Endodermal cell (in vitro differentiated cells): ENCODE results near the gene RAB7A. TPM values are rescaled to one million over a fixed set of nuclear protein-coding genes. Genes with fewer than 3 reads are reported as not detected.

Source experiments
- DNase-seq: peaks from one replicate; pipeline ENCODE4 v3.0.0-alpha.2; 2017
- H3K27ac ChIP-seq: 2 replicates; pipeline ENCODE4 v1.5.1; 2013; ENCODE audit warnings: mild to moderate bottlenecking, low read depth, low read length, moderate library complexity
- H3K27me3 ChIP-seq: 2 replicates; pipeline ENCODE4 v1.6.1; 2013; ENCODE audit warnings: mild to moderate bottlenecking, low read length, moderate library complexity; ENCODE audit not compliant: insufficient read depth, control insufficient read depth, poor library complexity, severe bottlenecking
- H3K36me3 ChIP-seq: 2 replicates; pipeline ENCODE4 v1.7.0; 2013; ENCODE audit warnings: mild to moderate bottlenecking, low read length, moderate library complexity; ENCODE audit not compliant: control insufficient read depth, insufficient read depth
- H3K4me1 ChIP-seq: one replicate; pipeline ENCODE4 v1.7.0; 2013; ENCODE audit warnings: low read length; ENCODE audit not compliant: control insufficient read depth, insufficient read depth
- H3K4me3 ChIP-seq: 2 replicates; pipeline ENCODE4 v1.5.1; 2013; ENCODE audit warnings: mild to moderate bottlenecking, low read length, moderate library complexity
- H3K9ac ChIP-seq: 2 replicates; pipeline ENCODE4 v1.6.1; 2013; ENCODE audit warnings: mild to moderate bottlenecking, low read length, moderate library complexity; ENCODE audit not compliant: poor library complexity, severe bottlenecking; ENCODE audit errors: extremely low read depth
- H3K9me3 ChIP-seq: 2 replicates; pipeline ENCODE4 v1.6.1; 2013; ENCODE audit warnings: mild to moderate bottlenecking, low read length, moderate library complexity; ENCODE audit not compliant: control insufficient read depth
- H3K27ac Mint-ChIP-seq: 2 replicates; pipeline ENCODE4 v1.8.0; 2020; ENCODE audit warnings: mixed read lengths
- H3K27me3 Mint-ChIP-seq: 2 replicates; pipeline ENCODE4 v1.8.0; 2021; ENCODE audit warnings: mild to moderate bottlenecking, mixed read lengths; ENCODE audit not compliant: insufficient read depth
- H3K36me3 Mint-ChIP-seq: 2 replicates; pipeline ENCODE4 v1.8.0; 2020; ENCODE audit warnings: low read depth, mixed read lengths
- H3K4me1 Mint-ChIP-seq: 2 replicates; pipeline ENCODE4 v1.8.0; 2020; ENCODE audit warnings: mixed read lengths
- H3K4me3 Mint-ChIP-seq: 2 replicates; pipeline ENCODE4 v1.8.0; 2020; ENCODE audit warnings: mild to moderate bottlenecking, moderate library complexity, mixed read lengths
- H3K9me3 Mint-ChIP-seq: 2 replicates; pipeline ENCODE4 v1.8.0; 2020; ENCODE audit warnings: mild to moderate bottlenecking, mixed read lengths
- CTCF ChIP-seq: fragments of 200-600 bp; sonication (generic); conservative IDR thresholded peaks from 2 replicates; pipeline ENCODE4 v1.5.0; 2021; ENCODE audit warnings: antibody characterized with exemption, mild to moderate bottlenecking
- WGBS, 2 experiments: methylation state at CpG; one replicate each; pipeline versions ENCODE4 v1.1.5 to v1.1.7; 2013; ENCODE audit warnings: missing lambda C conversion rate in 2 of 2, mixed read lengths in 1 of 2; ENCODE audit not compliant: insufficient coverage in 1 of 2, insufficient read length in 1 of 2; 5-methylcytosine and 5-hydroxymethylcytosine counted together
- total RNA-seq, 2 donors: library from RNA; stranded (reverse); fragmentation: NEBNext Ultra II Directional in 1 of 2; extraction: Animal tissue kit (Norgen Biotek cat#: 25700) in 1 of 2; gene quantifications; 2 replicates in 1 of 2; 3 replicates in 1 of 2; pipeline ENCODE4 v1.2.1, GENCODE V29; 2021

RAB7A gene
- total RNA-seq, 2 donors from 2014 or later, result 166 to 194 TPM

GRCh38 chr3:128863560-128863959 lies 137.6 kb downstream of the RAB7A start:
- no peak overlapping the region for H3K9ac ChIP-seq
- no peaks in the 10 kb centered on the region for H3K27me3 ChIP-seq
- H3K9me3 Mint-ChIP-seq, result peaks cover 30% of the 10 kb centered on the region
- TF ChIP-seq CTCF, result peak; percentile 62
- no peaks in the 10 kb centered on the region for H3K4me1 Mint-ChIP-seq
- H3K36me3 ChIP-seq, result peaks cover 35% of the 10 kb centered on the region
- H3K27ac ChIP-seq, result no peak overlapping the region
- WGBS, 2 experiments, result 84 to 88% methylated on average over 1 to 3 of the region's 3 CpGs
- H3K27ac Mint-ChIP-seq, result no peak overlapping the region
- no peaks in the 10 kb centered on the region for H3K27me3 Mint-ChIP-seq
- peaks cover 27% of the 10 kb centered on the region for H3K9me3 ChIP-seq
- no peak for DNase-seq
- no peaks in the 10 kb centered on the region for H3K4me1 ChIP-seq
- H3K4me3 ChIP-seq, result no peak overlapping the region
- H3K4me3 Mint-ChIP-seq, result no peak overlapping the region
- peaks cover 34% of the 10 kb centered on the region for H3K36me3 Mint-ChIP-seq

Other genes with a start within 250 kb of the RAB7A start
- 1 to 10 TPM; 1.2 to 1.6 TPM for gene GATA2, start 233.0 kb upstream of the RAB7A start, total RNA-seq
- gene RPN1, start 75.4 kb upstream of the RAB7A start, total RNA-seq, result 100 to 1,000 TPM; 197 to 210 TPM
- 10 to 100 TPM; 48.0 to 52.1 TPM for gene ACAD9, start 153.4 kb downstream of the RAB7A start, total RNA-seq